GM21737 (cell line): Measurements from ENCODE around the gene CLIC3.

Source experiments
- ATAC-seq: cut with Tn5 transposase; IDR thresholded peaks from one replicate; pipeline ENCODE4 v1.9.1; 2021; ENCODE audit warnings: mild to moderate bottlenecking, moderate library complexity; ENCODE audit not compliant: unreplicated experiment

The CLIC3 gene

DNA sequence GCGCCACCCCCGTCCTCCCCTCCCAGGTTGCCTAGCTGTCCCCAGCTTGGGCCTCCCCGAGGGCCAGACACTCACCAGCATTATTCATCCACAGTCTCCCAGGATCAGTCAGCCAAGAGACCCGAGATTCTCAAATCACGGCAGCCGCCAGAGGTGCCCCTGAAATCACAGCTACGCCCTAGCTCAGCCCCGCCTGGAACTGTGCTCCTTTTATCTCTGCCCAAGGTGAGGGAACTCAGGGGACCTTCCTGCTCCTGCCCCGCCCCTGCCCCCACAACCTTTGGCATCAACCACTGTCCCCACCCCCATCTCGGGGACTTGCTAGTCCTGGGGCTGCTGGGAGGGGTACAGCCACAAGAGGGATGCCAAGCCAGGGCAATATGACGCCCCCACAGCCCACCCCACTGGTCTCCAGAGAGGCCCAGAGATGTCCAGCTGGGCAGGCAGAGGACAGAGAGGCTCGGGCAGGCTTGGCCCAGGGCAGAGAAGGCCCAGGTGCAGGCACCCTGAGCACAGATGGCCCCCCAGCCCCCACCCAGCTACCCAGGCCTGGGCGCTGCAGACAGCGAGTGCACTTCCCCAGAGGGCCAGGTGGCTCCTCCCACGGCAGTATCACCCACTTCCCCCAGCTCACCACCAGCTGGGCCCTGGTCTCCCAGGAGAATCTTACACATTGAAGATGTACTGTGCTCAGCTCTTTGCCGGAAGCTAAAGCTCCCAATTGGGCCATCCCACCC, 35.7 kb upstream of the CLIC3 start, which contains the start of gene FUT7:
TSS of gene FUT7 (minus strand) at position 185 of the 737 bp plus-strand sequence. CDS start at position 88, 97 bp downstream.
- no peak for ATAC-seq

DNA sequence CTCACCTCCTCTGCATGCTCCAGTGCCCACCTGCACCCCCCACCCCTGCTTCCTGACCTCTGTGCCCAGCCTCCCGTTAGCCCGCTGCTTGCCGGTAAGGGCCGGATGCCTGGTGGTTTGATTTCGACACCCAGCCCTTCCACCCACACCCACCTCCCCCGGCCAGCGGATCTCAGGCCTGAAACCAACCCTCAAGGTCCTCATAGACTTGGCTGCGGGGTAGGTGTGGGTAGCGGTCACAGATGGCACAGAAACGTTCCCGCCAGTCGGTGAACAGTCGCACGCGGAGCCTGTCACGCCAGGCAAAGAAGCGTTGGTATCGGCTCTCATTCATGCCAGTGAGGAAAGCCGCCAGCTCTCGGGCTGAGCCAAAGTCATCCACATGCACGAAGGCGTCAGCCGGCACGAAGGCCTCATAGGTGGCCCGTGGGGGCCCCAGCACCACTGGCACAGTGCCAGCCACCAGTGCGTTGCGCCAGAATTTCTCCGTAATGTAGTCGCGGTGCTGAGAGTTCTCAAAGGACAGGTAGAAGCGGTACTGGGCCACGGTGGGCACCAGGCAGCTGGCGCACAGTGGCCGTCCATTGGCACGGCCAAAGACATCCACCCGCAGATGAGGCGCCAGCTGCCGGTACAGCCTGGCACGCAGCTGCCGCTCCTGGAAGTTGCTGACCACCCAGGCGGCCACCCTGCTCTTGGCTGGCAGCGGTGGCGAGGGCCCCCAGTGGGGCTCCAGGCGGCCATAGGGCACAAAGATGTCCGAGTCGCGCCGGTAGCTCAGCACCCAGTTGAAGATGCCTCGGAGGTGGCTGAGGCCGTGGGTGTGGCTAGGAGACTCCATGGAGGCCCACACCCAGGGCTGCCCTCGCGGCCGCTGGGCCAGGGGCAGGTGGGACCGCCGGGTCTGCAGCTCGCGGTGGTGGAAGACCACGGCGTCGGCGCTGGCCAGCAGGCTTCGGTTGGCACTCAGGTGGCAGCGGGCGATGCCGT, 34.5 kb upstream of the CLIC3 start:
- no peak for ATAC-seq

DNA sequence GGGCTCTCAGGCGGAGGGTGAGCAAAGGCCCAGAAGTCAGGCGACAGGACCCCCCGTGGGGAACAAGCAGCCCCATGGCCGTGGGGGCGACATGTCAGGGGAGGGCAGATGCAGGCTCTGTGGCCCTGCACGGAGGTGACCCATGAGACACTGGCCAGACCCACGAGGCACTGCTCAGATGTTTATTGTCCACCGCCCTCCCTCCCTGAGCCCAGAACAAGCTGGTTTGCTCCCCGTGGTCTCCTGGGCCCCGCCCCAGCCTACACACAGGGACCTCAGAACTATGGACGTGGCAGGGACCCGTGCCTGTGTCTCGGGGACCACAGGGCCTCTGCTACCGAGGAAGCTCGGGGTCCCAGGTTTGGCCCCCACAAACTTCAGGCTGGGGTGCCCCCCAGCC, 33.6 kb upstream of the CLIC3 start:
- no peak for ATAC-seq

DNA sequence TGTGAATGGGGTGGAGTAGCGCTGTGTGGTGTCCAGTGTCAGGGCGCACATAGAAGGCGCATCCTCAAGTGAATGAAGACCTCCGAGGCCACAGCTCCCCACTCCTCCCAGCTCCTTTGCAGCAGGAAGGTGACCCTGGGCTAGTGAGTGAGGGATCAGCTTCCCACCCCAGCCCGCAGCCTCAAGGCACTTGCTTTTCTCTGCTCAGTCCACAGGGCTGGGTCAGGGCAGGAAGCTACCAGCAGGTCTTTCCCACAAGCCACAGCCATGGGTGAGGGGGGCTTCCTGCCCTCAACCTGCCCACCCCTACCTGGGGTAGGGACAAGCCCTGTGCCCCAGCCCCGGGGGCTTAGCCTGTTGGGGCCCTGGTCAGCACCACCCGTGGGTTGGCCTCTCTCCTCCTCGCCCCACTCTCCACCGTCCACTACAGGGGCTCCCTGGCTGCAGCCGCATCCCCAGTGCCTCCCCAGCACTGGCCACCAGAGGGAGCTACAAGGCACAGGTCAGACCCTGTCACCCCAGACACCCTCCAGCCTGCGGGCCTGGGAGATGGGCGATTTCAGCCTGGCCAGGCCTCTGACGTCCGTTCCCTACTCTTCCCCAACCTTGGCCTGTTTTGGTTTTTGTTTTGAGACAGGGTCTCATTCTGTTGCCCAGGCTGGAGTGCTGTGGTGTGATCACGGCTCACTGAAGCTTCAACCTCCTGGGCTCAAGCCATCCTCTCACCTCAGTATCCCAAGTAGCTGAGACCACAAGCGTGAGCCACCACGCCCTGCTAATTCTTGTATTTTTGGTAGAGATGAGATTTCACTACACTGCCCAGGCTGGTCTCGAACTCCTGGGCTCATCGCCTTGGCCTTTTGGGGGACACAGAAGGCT, 32.9 kb upstream of the CLIC3 start:
- no peak for ATAC-seq

DNA sequence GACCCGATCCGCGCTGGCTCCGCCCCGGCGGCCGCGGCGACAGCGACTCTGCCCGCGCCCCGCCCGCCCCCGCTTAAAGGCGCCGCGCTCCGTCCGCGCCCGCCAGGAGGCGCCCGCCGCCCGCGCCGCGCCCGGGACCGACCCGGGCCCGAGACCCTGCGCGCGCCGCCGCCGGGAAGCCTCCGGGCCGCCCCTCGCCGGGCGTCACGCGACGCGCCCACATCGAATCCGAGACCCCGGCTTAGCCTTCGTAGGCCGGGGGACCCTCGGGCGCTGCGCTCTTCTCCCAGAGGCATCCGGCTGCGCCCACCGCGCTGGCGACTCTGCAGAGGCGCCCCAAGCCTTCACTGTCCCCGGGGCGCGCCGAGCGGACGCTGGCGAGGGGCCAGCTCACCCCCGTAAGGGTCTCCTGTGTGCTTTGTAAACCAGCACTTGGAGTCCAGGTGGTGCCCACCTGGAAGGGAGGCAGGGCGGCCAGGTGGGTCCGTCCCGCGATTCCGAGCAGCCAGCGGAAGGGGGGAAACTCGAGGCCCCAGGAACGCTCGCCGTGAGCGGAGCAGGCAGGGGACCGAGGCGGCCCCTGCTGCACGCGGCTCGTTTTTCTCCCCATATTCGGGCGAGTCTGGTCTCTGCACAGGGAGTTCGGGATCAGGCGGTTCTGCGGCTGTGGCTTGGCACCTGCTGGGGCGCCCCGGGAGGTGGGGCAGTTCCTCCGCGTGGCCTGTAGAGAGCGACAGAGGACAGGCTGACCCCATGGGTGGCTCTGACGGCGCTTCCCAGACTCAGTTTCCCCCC, 32.1 kb upstream of the CLIC3 start:
- peak; percentile 37 for ATAC-seq

DNA sequence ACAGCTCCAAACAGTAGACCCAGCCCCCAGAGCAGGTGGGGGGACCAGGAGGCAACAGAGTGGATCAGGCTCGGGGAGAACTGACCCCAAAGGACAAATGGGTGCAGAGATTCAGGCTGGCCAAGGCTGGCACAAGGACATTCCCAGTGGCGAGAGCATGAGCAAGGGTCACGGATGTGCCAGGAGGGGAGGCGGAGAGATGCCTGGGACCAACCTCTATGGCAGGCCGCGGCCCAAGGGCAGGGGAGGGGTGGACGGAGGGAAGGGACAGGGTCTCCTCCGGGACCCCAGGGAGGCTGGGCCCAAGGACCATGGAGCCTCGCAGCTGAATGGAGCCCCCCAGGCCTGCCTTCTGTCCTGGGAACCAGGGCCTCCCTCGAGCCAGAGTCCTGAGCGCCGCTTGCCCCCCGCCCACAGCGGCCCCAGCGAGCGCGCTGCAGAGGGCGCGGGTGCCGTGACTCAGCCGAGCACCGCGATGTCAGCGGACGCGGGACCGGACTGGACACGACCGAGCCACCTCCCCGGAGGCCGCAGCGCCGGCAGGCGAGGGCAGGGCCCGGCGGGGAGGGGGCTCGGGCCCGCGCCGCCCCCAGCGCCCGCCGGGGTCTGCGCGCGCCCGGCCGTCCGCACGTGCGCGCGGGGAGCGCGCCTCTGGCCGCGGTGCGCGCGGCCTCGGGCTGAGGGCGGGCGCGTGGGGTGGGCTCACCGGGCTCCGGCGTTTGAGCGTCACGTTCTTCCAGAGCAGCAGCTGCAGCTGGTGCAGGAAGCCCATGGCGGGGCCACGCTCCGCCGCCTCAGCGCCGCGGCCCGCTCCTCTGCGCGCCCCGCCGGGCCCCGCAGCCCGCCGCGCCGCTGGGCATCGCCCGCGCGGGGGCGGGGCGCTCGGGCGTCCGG, 31.2 kb upstream of the CLIC3 start, which contains the start of gene ABCA2:
TSS of gene ABCA2 (minus strand) at position 869 of the 894 bp plus-strand sequence. CDS start at position 772, 97 bp downstream.
- ATAC-seq, result no peak

DNA sequence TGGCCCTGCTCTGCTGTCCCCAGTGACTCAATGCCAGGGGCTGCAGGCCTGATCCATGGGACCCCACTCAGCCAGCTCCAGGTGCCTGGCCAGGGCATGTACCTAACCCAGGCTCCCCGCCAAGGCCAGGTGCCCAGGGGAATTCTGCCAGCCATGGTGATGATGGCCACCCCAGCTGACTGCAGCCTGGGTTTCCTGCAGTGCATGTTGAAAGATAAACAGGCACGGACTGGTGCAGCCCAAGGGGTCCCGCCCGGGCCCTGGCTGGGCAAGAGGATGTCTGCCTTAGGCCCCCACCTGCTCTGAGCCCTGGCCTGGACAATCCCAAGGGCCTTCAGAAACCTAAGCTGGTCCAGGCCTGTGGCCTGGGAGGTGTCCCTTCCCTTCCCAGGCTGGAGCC, 30.5 kb upstream of the CLIC3 start:
- ATAC-seq, result no peak

DNA sequence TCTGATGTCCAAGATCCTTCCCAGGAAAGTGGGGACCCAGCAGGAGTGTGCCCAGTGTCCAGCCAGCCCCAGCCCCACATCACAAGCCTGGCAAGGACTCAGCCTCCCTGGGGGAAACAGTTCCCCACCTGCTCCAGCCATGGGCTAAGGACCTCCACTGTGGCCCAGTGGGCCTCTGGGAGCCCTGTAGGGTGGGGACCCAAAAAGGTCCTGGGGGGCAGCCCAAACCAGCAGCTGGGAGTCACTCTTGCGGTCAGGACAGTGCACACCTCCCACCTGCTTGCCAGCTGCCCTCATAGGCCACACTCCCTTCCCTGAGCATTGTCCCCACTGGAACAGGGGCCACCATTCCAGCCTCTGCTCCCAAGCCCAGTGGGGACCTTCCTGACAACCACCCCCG, 30.0 kb upstream of the CLIC3 start:
- ATAC-seq, result no peak

DNA sequence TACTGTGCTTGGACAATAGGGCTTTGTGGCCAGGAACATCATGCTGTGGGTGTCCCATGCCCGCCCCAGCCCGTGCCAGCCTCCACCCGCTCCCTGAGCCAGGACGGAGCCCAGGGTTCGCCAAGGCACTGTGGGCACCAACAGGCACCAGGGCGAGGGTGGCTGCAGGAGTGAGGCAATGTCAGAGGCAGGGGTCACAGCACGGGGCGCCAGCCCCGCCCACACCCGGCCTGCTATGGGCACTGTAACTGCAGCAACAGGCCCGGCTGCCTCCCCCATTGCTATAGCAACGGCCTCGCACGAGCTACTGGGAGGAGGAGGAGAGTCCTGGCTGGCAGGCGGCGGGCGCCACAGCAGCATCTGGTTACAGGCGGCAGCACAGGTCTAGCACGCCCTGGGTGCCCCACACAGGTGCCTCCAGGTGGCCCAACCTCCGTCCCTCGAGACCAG, 29.2 kb upstream of the CLIC3 start:
- no peak for ATAC-seq

DNA sequence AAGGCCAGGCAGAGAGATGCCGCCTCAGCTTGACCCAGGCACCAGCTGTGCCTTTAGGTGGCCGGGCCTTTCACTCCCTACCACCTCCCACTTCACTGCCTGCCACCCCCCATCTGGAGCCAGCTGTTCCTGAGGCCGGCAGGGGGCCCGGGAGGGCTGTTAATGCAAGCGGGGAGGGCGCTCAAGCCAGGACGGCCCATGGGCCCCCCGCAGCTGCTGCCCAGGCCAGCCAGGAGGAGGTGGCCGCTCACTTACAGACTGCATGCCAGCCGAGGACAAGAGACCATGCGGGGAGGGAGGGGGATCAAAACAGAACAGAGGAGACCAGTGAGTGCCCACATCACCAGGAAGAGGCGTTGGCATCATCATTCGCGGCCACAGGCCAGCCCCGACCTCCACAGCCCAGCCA, 27.2 kb upstream of the CLIC3 start:
- no peak for ATAC-seq

DNA sequence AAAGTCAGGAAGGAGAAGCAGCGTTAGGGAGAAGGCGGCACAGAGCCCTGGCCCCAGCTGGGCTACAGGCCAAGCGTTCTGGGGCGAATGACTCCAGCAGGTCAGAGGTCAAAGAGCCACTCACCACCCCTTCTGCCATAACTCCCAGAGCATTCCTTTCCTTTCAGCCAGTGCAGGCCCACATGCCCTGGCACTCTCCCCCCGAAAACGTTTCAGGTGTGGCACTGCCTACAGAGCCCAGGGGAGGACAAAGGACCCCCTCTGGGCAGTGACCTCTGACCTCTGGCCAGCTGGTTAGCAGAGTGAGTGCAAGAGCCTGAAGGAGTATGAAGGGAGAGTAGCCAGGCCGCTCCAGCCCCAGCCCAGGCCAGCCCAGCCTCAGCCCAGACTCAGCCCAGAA, 26.8 kb upstream of the CLIC3 start:
- ATAC-seq, result no peak

DNA sequence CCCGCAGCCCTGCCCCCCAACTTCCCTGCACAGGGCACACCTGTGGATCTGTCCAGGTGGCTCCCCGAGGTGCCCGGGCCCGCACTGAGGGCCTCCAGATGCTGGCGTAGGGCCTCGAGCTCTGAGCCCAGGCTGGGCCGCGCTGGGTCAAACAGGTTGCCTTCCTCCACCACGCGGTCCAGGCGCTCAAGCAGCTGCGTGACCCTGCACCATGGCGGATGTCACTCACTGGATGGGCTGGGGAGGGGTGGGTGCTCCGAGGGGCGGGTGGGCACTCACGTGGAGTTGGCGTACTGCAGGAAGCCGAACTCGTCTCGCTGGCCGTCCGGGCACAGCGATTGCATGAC, 26.3 kb upstream of the CLIC3 start:
- ATAC-seq, result no peak

DNA sequence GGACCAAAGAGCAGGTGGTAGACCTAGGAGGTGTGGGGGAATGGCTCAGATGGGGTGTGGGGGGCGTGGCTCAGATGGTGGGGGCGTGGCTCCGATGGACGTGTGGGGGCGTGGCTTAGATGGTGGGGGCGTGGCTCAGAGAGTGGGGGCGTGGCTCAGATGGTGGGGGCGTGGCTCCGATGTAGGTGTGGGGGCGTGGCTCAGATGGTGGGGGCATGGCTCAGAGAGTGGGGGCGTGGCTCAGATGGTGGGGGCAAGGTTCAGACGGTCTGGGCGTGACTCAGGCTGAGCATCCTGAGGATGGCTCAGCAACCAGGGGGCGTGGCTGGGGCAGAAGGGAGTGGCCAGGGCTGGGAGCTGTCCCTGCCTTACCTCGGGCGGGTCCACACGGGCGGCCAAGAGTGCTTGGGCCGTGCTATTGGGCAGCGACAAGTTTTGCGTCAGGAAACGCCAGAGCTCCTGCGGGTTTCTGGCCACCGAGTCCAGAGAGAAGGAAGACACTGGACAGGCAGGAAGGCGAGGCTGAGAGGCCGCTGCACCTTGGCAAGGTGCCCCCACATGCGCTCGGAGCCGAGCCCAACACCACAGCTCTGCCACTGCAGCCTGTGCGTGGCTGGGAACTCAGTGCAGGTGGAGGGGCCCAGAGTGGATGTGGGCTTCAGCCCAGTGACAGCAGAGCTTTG, 25.8 kb upstream of the CLIC3 start:
- ATAC-seq, result no peak

DNA sequence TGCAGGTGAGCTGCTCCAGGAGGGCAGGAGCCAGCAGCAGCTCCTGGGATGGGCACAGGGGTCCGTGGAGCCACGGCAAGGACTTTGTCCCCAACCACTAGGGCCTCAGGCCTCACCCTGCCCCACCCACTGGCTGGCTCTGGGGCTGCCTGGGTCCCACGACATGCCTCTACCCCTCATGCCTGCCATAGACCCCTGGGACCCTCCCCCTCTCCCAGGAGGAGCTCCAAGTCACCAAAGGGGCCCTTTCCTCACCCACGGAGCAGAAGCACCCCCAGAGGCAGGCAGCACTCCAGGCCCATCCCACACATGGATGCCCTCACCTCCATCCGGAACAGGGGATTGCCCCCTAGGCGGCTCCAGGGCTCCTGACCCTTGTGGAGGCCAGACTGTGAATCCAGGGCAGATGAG, 25.2 kb upstream of the CLIC3 start:
- ATAC-seq, result no peak

DNA sequence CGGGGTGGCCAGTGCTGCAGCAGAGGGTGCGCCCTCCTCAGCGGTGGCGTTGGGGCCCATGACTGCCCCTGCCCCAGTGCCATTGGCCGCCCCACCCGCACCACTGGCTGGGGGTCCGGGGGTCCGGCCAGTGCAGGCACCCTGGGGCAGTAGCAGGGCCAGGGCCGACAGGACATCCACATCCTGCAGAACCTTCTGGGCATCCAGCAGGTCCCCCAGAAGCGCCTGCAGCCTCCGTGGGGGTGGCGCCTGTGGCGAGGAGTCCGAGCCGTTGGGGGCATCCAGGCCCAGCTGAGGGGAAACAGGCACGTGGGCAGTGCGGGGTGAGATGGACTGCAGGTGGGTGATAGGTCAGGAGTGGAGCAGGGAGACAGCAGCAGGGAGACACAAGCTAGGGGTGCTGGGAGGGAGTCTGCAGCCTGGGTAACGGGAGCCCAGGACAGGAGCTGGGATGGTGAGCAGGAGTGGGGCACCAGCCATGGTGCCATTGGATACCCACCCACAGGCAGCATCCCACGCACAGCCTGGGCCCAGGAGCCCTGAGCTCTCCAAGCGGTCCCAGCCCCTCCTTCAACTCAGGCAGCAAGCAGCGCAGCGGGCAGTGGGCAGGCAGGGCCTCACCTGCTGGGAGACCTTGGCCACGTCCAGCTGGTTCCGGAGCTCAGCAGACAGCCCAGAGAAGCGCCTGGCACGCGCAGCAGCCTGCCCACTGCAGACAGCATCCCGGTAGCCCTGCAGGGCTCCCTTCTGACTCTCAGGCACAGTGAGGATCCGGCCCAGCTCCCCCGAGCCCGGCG, 24.6 kb upstream of the CLIC3 start:
- no peak for ATAC-seq

DNA sequence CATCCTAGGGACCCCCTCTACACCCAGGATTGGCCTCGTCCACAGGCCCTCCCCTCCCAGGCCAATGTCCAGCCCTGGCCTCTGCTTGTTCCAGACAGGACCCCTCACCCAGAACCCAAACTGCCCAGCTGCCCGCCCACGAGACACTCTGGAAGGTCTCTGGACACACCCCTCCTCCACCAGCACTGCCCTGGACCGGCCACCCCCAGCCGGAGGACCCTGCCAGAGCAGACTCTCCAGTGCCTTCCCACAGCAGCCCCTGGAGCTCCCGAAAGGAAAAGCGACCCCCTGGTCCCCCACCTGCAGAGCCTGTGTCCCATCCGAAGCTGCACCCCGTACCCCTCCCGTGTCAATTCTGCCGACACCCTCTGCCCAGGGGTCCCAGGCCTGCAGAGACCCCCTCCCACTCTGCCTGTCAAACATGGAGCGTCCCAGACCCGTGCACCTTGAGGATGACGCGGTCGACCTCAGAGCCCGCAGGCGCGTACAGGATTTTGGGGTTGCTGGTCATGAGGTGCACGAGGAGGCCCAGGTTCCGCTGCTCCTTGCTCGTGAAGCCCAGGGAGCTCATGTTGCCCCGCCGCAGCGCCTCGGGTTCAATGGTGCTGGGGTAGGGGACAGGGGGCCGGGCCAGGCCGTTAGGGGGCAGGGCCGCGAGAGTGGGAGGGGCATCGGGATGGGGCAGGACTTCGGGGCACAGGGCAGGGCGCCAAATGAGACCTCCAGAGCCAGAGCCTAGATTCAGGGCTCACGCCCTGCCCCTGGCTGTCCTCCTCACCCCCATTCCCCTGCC, 23.7 kb upstream of the CLIC3 start:
- ATAC-seq, result no peak
